ENCODE measurements around the gene ERAS. TPM values are rescaled to one million over a fixed set of nuclear protein-coding genes. Genes with fewer than 3 reads are reported as not detected.

Gene ERAS
- total RNA-seq, 1 donor from 2014 or later: 0.31 TPM

GRCh38 chrX:48806081-48806480, 20.2 kb upstream of the ERAS start:
- Mint-ChIP-seq H3K9me3 (ENCODE audit: low read depth) (peaks cover 18% of the 10 kb centered on the region), H3K4me1 (ENCODE audit: low read depth) (peaks cover 2% of the 10 kb centered on the region), H3K27me3 (no peaks in the 10 kb centered on the region), H3K36me3 (ENCODE audit: insufficient read depth) (peaks cover 15% of the 10 kb centered on the region), H3K4me3 (ENCODE audit: low read depth) (no peak overlapping the region), H3K27ac (no peak overlapping the region)
- TF ChIP-seq CTCF (IDR thresholded peaks at IDR 0.05; ENCODE audit: unreplicated experiment): no peak
- DNase-seq (ENCODE audit: low spot score, unreplicated experiment): no peak

GRCh38 chrX:48813644-48814043, 12.7 kb upstream of the ERAS start:
- Mint-ChIP-seq H3K9me3 (ENCODE audit: low read depth) (peaks cover 10% of the 10 kb centered on the region), H3K27ac (no peak overlapping the region), H3K27me3 (no peaks in the 10 kb centered on the region)

DNA sequence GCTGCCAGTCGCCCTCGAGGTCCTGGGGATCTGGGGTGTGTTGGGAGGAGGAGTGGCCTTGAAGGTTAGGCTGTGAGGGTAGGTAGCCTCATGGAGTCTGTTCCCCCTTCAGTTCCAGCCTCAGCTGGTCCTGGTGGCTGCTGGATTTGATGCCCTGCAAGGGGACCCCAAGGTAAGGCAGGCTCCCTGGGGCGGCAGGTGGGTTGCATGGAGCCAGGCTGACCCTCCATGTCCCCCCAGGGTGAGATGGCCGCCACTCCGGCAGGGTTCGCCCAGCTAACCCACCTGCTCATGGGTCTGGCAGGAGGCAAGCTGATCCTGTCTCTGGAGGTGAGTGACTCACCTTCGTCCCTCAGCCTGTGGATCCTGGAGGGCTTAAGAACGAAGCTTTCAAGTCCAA, 11.6 kb upstream of the ERAS start:
- TF ChIP-seq CTCF (IDR thresholded peaks at IDR 0.05; ENCODE audit: unreplicated experiment): no peak
- peaks cover 10% of the 10 kb centered on the region for H3K36me3 Mint-ChIP-seq (ENCODE audit: insufficient read depth)
- DNase-seq (ENCODE audit: low spot score, unreplicated experiment): no peak
- H3K4me1 Mint-ChIP-seq (ENCODE audit: low read depth): no peaks in the 10 kb centered on the region
- no peaks in the 10 kb centered on the region for H3K27me3 Mint-ChIP-seq
- H3K27ac Mint-ChIP-seq: no peak overlapping the region
- H3K4me3 Mint-ChIP-seq (ENCODE audit: low read depth): no peak overlapping the region
- peaks cover 19% of the 10 kb centered on the region for H3K9me3 Mint-ChIP-seq (ENCODE audit: low read depth)

More at GRCh38 chrX:48813644-48814043, 12.7 kb upstream of the ERAS start:
- Mint-ChIP-seq H3K36me3 (ENCODE audit: insufficient read depth) (peaks cover 9% of the 10 kb centered on the region), H3K4me1 (ENCODE audit: low read depth) (no peaks in the 10 kb centered on the region), H3K4me3 (ENCODE audit: low read depth) (no peak overlapping the region)
- TF ChIP-seq CTCF (IDR thresholded peaks at IDR 0.05; ENCODE audit: unreplicated experiment): no peak
- DNase-seq (ENCODE audit: low spot score, unreplicated experiment): no peak

DNA sequence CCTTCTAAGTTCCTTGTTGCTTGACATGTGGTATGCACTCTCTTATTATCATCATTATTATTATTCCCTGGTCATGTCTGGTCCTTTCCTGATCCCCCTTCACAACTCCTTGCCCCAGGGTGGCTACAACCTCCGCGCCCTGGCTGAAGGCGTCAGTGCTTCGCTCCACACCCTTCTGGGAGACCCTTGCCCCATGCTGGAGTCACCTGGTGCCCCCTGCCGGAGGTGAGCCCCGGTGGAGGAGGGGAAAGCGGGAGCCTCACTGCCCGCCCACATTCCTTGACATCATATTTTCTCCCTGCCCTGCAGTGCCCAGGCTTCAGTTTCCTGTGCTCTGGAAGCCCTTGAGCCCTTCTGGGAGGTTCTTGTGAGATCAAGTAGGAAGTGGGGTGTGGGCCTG, 11.0 kb upstream of the ERAS start:
- Mint-ChIP-seq H3K27me3 (no peaks in the 10 kb centered on the region), H3K36me3 (ENCODE audit: insufficient read depth) (peaks cover 11% of the 10 kb centered on the region)

DNA sequence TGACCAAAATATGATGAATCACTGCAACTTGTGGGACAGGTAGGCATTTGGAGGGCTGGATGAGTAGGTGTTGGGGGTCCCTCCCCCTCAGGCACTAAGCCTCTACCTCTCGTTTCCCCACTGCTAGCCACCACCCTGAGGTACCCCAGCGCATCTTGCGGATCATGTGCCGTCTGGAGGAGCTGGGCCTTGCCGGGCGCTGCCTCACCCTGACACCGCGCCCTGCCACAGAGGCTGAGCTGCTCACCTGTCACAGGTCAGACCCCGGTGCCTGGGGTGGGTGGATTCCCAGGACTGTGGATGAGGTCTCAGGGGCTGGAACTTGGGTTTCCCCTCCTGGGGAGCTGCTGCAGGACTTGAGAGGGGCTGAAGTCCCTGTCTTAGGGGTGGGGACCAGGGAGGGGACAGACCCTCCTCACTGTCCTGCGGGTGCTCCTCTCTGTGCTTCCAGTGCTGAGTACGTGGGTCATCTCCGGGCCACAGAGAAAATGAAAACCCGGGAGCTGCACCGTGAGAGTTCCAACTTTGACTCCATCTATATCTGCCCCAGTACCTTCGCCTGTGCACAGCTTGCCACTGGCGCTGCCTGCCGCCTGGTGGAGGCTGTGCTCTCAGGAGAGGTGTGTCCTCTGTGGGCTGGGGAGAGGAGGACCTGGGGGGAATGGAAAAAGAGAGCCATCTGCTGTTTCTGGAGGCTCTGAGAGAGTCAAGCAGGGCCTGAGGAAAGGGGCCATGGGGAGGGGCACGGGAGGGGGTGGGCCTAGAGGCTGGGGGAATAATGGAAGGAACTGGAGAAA, 10.1 kb upstream of the ERAS start:
- no peak for TF ChIP-seq CTCF (IDR thresholded peaks at IDR 0.05; ENCODE audit: unreplicated experiment)

More for the DNA sequence above, 11.0 kb upstream of the ERAS start:
- TF ChIP-seq CTCF (IDR thresholded peaks at IDR 0.05; ENCODE audit: unreplicated experiment): no peak
- peaks cover 22% of the 10 kb centered on the region for H3K9me3 Mint-ChIP-seq (ENCODE audit: low read depth)
- no peak overlapping the region for H3K27ac Mint-ChIP-seq
- H3K4me1 Mint-ChIP-seq (ENCODE audit: low read depth): no peaks in the 10 kb centered on the region
- no peak overlapping the region for H3K4me3 Mint-ChIP-seq (ENCODE audit: low read depth)
- DNase-seq (ENCODE audit: low spot score, unreplicated experiment): no peak

More for the DNA sequence above, 10.1 kb upstream of the ERAS start:
- H3K4me1 Mint-ChIP-seq (ENCODE audit: low read depth): no peaks in the 10 kb centered on the region
- peaks cover 18% of the 10 kb centered on the region for H3K9me3 Mint-ChIP-seq (ENCODE audit: low read depth)
- H3K27me3 Mint-ChIP-seq: no peaks in the 10 kb centered on the region
- H3K36me3 Mint-ChIP-seq (ENCODE audit: insufficient read depth): peaks cover 9% of the 10 kb centered on the region
- no peak overlapping the region for H3K27ac Mint-ChIP-seq
- no peak for DNase-seq (ENCODE audit: low spot score, unreplicated experiment)
- no peak overlapping the region for H3K4me3 Mint-ChIP-seq (ENCODE audit: low read depth)

All from progenitor cell of endocrine pancreas (in vitro differentiated cells).